IPS-20b (cell line): ENCODE measurements around the gene APOBEC4.

ENCODE experiments used
- H3K27ac ChIP-seq: one replicate; pipeline ENCODE4 v1.5.1; 2013; ENCODE audit warnings: low read length
- H3K27me3 ChIP-seq: 2 replicates; pipeline ENCODE4 v1.6.1; 2013; ENCODE audit warnings: mild to moderate bottlenecking, low read length, inconsistent platforms; ENCODE audit not compliant: insufficient read depth
- H3K36me3 ChIP-seq: 2 replicates; pipeline ENCODE4 v1.6.1; 2013; ENCODE audit warnings: low read depth, mild to moderate bottlenecking, inconsistent platforms, low read length, moderate library complexity; ENCODE audit not compliant: insufficient read depth
- H3K4me1 ChIP-seq: 2 replicates; pipeline ENCODE4 v1.6.1; 2013; ENCODE audit warnings: mild to moderate bottlenecking, control low read depth, inconsistent platforms, low read length, moderate library complexity; ENCODE audit not compliant: insufficient read depth
- H3K4me3 ChIP-seq: 2 replicates; pipeline ENCODE4 v1.5.1; 2013; ENCODE audit warnings: mild to moderate bottlenecking, low read length, inconsistent platforms
- H3K9ac ChIP-seq: 2 replicates; pipeline ENCODE4 v1.6.1; 2013; ENCODE audit warnings: low read depth, mild to moderate bottlenecking, inconsistent platforms, low read length, moderate library complexity
- H3K9me3 ChIP-seq: 2 replicates; pipeline ENCODE4 v1.6.1; 2013; ENCODE audit warnings: mild to moderate bottlenecking, low read depth, low read length, inconsistent platforms; ENCODE audit not compliant: insufficient read depth

APOBEC4 gene

GRCh38 chr1:183670169-183670568, 17.1 kb upstream of the APOBEC4 start:
- no peak overlapping the region for H3K4me3 ChIP-seq
- no peaks in the 10 kb centered on the region for H3K36me3 ChIP-seq
- no peak overlapping the region for H3K9ac ChIP-seq
- H3K9me3 ChIP-seq: peaks cover 8% of the 10 kb centered on the region; the same call in 1 of the 2 replicates
- no peaks in the 10 kb centered on the region for H3K4me1 ChIP-seq
- no peak overlapping the region for H3K27ac ChIP-seq
- H3K27me3 ChIP-seq: no peaks in the 10 kb centered on the region

GRCh38 chr1:183656355-183656754, 3.2 kb upstream of the APOBEC4 start:
- Histone ChIP-seq H3K36me3 (no peaks in the 10 kb centered on the region), H3K4me3 (no peak overlapping the region), H3K27ac (no peak overlapping the region), H3K27me3 (no peaks in the 10 kb centered on the region), H3K9ac (no peak overlapping the region), H3K4me1 (no peaks in the 10 kb centered on the region), H3K9me3 (no peaks in the 10 kb centered on the region)

GRCh38 chr1:183655562-183656075, 2.5 kb upstream of the APOBEC4 start:
- no peak overlapping the region for H3K4me3 ChIP-seq
- H3K27me3 ChIP-seq: no peaks in the 10 kb centered on the region
- H3K9me3 ChIP-seq: no peaks in the 10 kb centered on the region
- H3K9ac ChIP-seq: no peak overlapping the region
- H3K36me3 ChIP-seq: no peaks in the 10 kb centered on the region
- H3K4me1 ChIP-seq: no peaks in the 10 kb centered on the region
- no peak overlapping the region for H3K27ac ChIP-seq

GRCh38 chr1:183654706-183655105, 1.6 kb upstream of the APOBEC4 start:
- H3K4me1 ChIP-seq: no peaks in the 10 kb centered on the region
- H3K9ac ChIP-seq: no peak overlapping the region

GRCh38 chr1:183653876-183654451, 848 bp upstream of the APOBEC4 start:
- Histone ChIP-seq H3K4me1 (no peaks in the 10 kb centered on the region), H3K4me3 (no peak overlapping the region), H3K36me3 (no peaks in the 10 kb centered on the region), H3K27me3 (no peaks in the 10 kb centered on the region), H3K27ac (no peak overlapping the region), H3K9ac (no peak overlapping the region), H3K9me3 (no peaks in the 10 kb centered on the region)

More at GRCh38 chr1:183654706-183655105, 1.6 kb upstream of the APOBEC4 start:
- Histone ChIP-seq H3K36me3 (no peaks in the 10 kb centered on the region), H3K27ac (no peak overlapping the region), H3K27me3 (no peaks in the 10 kb centered on the region), H3K4me3 (no peak overlapping the region), H3K9me3 (no peaks in the 10 kb centered on the region)

- Histone ChIP-seq H3K27me3 (no peaks in the 10 kb centered on the region), H3K4me1 (no peaks in the 10 kb centered on the region), H3K36me3 (no peaks in the 10 kb centered on the region), H3K27ac (no peak overlapping the region), H3K4me3 (no peak overlapping the region), H3K9me3 (no peaks in the 10 kb centered on the region), H3K9ac (no peak overlapping the region)
Observed at GRCh38 chr1:183653462-183653794, 312 bp upstream of the APOBEC4 start.

GRCh38 chr1:183652107-183652506, 1.0 kb downstream of the APOBEC4 start:
- H3K9ac ChIP-seq: no peak overlapping the region
- H3K27ac ChIP-seq: no peak overlapping the region
- no peaks in the 10 kb centered on the region for H3K27me3 ChIP-seq
- H3K4me1 ChIP-seq: no peaks in the 10 kb centered on the region
- no peaks in the 10 kb centered on the region for H3K36me3 ChIP-seq
- H3K4me3 ChIP-seq: no peak overlapping the region
- no peaks in the 10 kb centered on the region for H3K9me3 ChIP-seq

GRCh38 chr1:183651612-183652011, 1.5 kb downstream of the APOBEC4 start:
- Histone ChIP-seq H3K27me3 (no peaks in the 10 kb centered on the region), H3K4me1 (no peaks in the 10 kb centered on the region), H3K27ac (no peak overlapping the region)

GRCh38 chr1:183648042-183648441, 5.1 kb downstream of the APOBEC4 start:
- no peak overlapping the region for H3K27ac ChIP-seq
- H3K9ac ChIP-seq: no peak overlapping the region
- no peaks in the 10 kb centered on the region for H3K27me3 ChIP-seq
- no peaks in the 10 kb centered on the region for H3K4me1 ChIP-seq
- no peaks in the 10 kb centered on the region for H3K36me3 ChIP-seq
- H3K4me3 ChIP-seq: no peak overlapping the region
- no peaks in the 10 kb centered on the region for H3K9me3 ChIP-seq

More at GRCh38 chr1:183651612-183652011, 1.5 kb downstream of the APOBEC4 start:
- H3K9ac ChIP-seq: no peak overlapping the region
- H3K36me3 ChIP-seq: no peaks in the 10 kb centered on the region
- H3K9me3 ChIP-seq: no peaks in the 10 kb centered on the region
- no peak overlapping the region for H3K4me3 ChIP-seq

- Histone ChIP-seq H3K27ac (no peak overlapping the region), H3K9ac (no peak overlapping the region), H3K4me3 (no peak overlapping the region), H3K4me1 (no peaks in the 10 kb centered on the region), H3K9me3 (no peaks in the 10 kb centered on the region), H3K36me3 (no peaks in the 10 kb centered on the region), H3K27me3 (no peaks in the 10 kb centered on the region)
Observed at GRCh38 chr1:183646776-183647175, 6.3 kb downstream of the APOBEC4 start.

- Histone ChIP-seq H3K36me3 (no peaks in the 10 kb centered on the region), H3K9me3 (no peaks in the 10 kb centered on the region), H3K27me3 (no peaks in the 10 kb centered on the region), H3K27ac (no peak overlapping the region), H3K9ac (no peak overlapping the region), H3K4me1 (no peaks in the 10 kb centered on the region), H3K4me3 (no peak overlapping the region)
Observed at GRCh38 chr1:183645531-183645930, 7.6 kb downstream of the APOBEC4 start.

- no peak overlapping the region for H3K9ac ChIP-seq
- H3K27ac ChIP-seq: no peak overlapping the region
- no peaks in the 10 kb centered on the region for H3K4me1 ChIP-seq
- H3K36me3 ChIP-seq: no peaks in the 10 kb centered on the region
- H3K4me3 ChIP-seq: no peak overlapping the region
- H3K9me3 ChIP-seq: no peaks in the 10 kb centered on the region
- H3K27me3 ChIP-seq: peaks cover 8% of the 10 kb centered on the region
Observed at GRCh38 chr1:183642166-183642565, 10.9 kb downstream of the APOBEC4 start.
